GM21786 (cell line): ENCODE results near the gene CAMK4.
A peak's percentile ranks its signal among the peaks of the same experiment; 100 is the strongest.

ENCODE experiments used
- ATAC-seq: cut with Tn5 transposase; IDR thresholded peaks from one replicate; pipeline ENCODE4 v1.9.1; 2021; ENCODE audit not compliant: unreplicated experiment

CAMK4 gene

GRCh38 chr5:111478266-111478665, 254.1 kb downstream of the CAMK4 start:
- ATAC-seq: no peak

GRCh38 chr5:111478898-111479297, 254.7 kb downstream of the CAMK4 start:
- no peak for ATAC-seq

- no peak for ATAC-seq
Measured at GRCh38 chr5:111480346-111480745, 256.2 kb downstream of the CAMK4 start.

- ATAC-seq: no peak
Measured at GRCh38 chr5:111486055-111486454, 261.9 kb downstream of the CAMK4 start.

GRCh38 chr5:111486926-111487325, 262.7 kb downstream of the CAMK4 start:
- ATAC-seq: no peak

GRCh38 chr5:111488353-111488752, 264.2 kb downstream of the CAMK4 start:
- ATAC-seq: no peak

- no peak for ATAC-seq
Measured at GRCh38 chr5:111493031-111493430, 268.8 kb downstream of the CAMK4 start.

- no peak for ATAC-seq
Measured at GRCh38 chr5:111494355-111494999, 270.3 kb downstream of the CAMK4 start.

GRCh38 chr5:111495159-111495558, 271.0 kb downstream of the CAMK4 start:
- no peak for ATAC-seq

GRCh38 chr5:111498346-111498745, 274.2 kb downstream of the CAMK4 start:
- no peak for ATAC-seq

GRCh38 chr5:111502956-111503355, 278.8 kb downstream of the CAMK4 start:
- no peak for ATAC-seq

GRCh38 chr5:111505096-111505495, 280.9 kb downstream of the CAMK4 start:
- no peak for ATAC-seq

- no peak for ATAC-seq
Measured at GRCh38 chr5:111507276-111507675, 283.1 kb downstream of the CAMK4 start.

GRCh38 chr5:111509119-111509518, 284.9 kb downstream of the CAMK4 start:
- ATAC-seq: no peak

GRCh38 chr5:111511174-111511830, 287.1 kb downstream of the CAMK4 start:
- ATAC-seq: no peak

GRCh38 chr5:111511831-111512374, 287.7 kb downstream of the CAMK4 start:
- peak; percentile 10 for ATAC-seq

GRCh38 chr5:111512375-111513130, 288.4 kb downstream of the CAMK4 start, which contains the start of gene STARD4:
TSS of gene STARD4 (minus strand) at chr5:111512535. CDS start at chr5:111507433, 5,102 bp downstream.
- peak; percentile 89 for ATAC-seq

- ATAC-seq: no peak
Measured at GRCh38 chr5:111513131-111513520, 288.9 kb downstream of the CAMK4 start.

- ATAC-seq: no peak
Measured at GRCh38 chr5:111514087-111514486, 289.9 kb downstream of the CAMK4 start.

GRCh38 chr5:111517853-111518501, 293.8 kb downstream of the CAMK4 start:
- peak; percentile 63 for ATAC-seq

GRCh38 chr5:111518777-111519176, 294.6 kb downstream of the CAMK4 start:
- no peak for ATAC-seq
